ENCODE results near the gene UBE2D4.
A peak's percentile ranks its signal among the peaks of the same experiment; 100 is the strongest.

Gene UBE2D4

GRCh38 chr7:43906331-43907010 lies 19.8 kb upstream of the UBE2D4 start, which contains the start of gene URGCP:
URGCP (minus strand) TSS chr7:43906596; CDS start chr7:43906575, 21 bp downstream.
- peak; percentile 57 for DNase-seq (ENCODE audit: low spot score)

- DNase-seq (ENCODE audit: low spot score): no peak
Measured at GRCh38 chr7:43914795-43915194, 11.4 kb upstream of the UBE2D4 start.

- no peak for DNase-seq (ENCODE audit: low spot score)
Measured at GRCh38 chr7:43915907-43916306, 10.3 kb upstream of the UBE2D4 start.

- DNase-seq (ENCODE audit: low spot score): no peak
Measured at GRCh38 chr7:43921423-43921822, 4.8 kb upstream of the UBE2D4 start.

GRCh38 chr7:43922726-43923125 lies 3.5 kb upstream of the UBE2D4 start:
- no peak for DNase-seq (ENCODE audit: low spot score)

- DNase-seq (ENCODE audit: low spot score): no peak
Measured at GRCh38 chr7:43926798-43927123, 525 bp downstream of the UBE2D4 start.

- DNase-seq (ENCODE audit: low spot score): no peak
Measured at GRCh38 chr7:43927810-43928209, 1.6 kb downstream of the UBE2D4 start.

- DNase-seq (ENCODE audit: low spot score): no peak
Measured at GRCh38 chr7:43929529-43930457, 3.6 kb downstream of the UBE2D4 start.

- DNase-seq (ENCODE audit: low spot score): no peak
Measured at GRCh38 chr7:43931346-43931745, 5.1 kb downstream of the UBE2D4 start.

- DNase-seq (ENCODE audit: low spot score): no peak
Measured at GRCh38 chr7:43933902-43934560, 7.8 kb downstream of the UBE2D4 start.

GRCh38 chr7:43937444-43937843 lies 11.2 kb downstream of the UBE2D4 start:
- DNase-seq (ENCODE audit: low spot score): no peak

- DNase-seq (ENCODE audit: low spot score): no peak
Measured at GRCh38 chr7:43938892-43939482, 12.8 kb downstream of the UBE2D4 start.

GRCh38 chr7:43942250-43942649 lies 16.0 kb downstream of the UBE2D4 start:
- DNase-seq (ENCODE audit: low spot score): no peak

GRCh38 chr7:43942997-43943396 lies 16.8 kb downstream of the UBE2D4 start:
- DNase-seq (ENCODE audit: low spot score): no peak

- no peak for DNase-seq (ENCODE audit: low spot score)
Measured at GRCh38 chr7:43943417-43944187, 17.4 kb downstream of the UBE2D4 start.

- no peak for DNase-seq (ENCODE audit: low spot score)
Measured at GRCh38 chr7:43944286-43944685, 18.1 kb downstream of the UBE2D4 start.

- no peak for DNase-seq (ENCODE audit: low spot score)
Measured at GRCh38 chr7:43952028-43952427, 25.8 kb downstream of the UBE2D4 start.

- DNase-seq (ENCODE audit: low spot score): no peak
Measured at GRCh38 chr7:43953071-43953470, 26.8 kb downstream of the UBE2D4 start.

- peak; percentile 65 for DNase-seq (ENCODE audit: low spot score)
Measured at GRCh38 chr7:43954524-43955228, 28.4 kb downstream of the UBE2D4 start.

GRCh38 chr7:43956027-43956426 lies 29.8 kb downstream of the UBE2D4 start:
- no peak for DNase-seq (ENCODE audit: low spot score)

GRCh38 chr7:43960933-43961332 lies 34.7 kb downstream of the UBE2D4 start:
- DNase-seq (ENCODE audit: low spot score): no peak

Measured in kidney tubule cell (primary cell).